H1 (cell line): ENCODE measurements around the gene FMNL2. TPM values are rescaled to one million over a fixed set of nuclear protein-coding genes. Genes with fewer than 3 reads are reported as not detected.

Experiments used
- CTCF ChIA-PET: fragments of 300-600 bp; sonication (Branson Sonifier 250); formaldehyde crosslinking; loops from one replicate; lab custom pipeline; 2021; ENCODE audit not compliant: partially characterized antibody; lab: Charles Lee
- POLR2A ChIA-PET: fragments of 300-600 bp; sonication (Branson Sonifier 250); formaldehyde crosslinking; loops from one replicate; lab custom pipeline; 2021; ENCODE audit warnings: inconsistent platforms; ENCODE audit not compliant: partially characterized antibody; lab: Charles Lee
- DNase-seq, 2 experiments: peaks; one replicate each; pipeline versions ENCODE4 v3.0.0 to v3.0.0-alpha.2; 2010 to 2022; ENCODE audit warnings: low spot score in 2 of 2, low read depth in 1 of 2, mixed read lengths in 1 of 2
- FAIRE-seq: peaks from 2 replicates; lab custom pipeline; 2011; peaks lifted over from hg19 to GRCh38; lab: Jason Lieb, UNC
- H2AFZ ChIP-seq: 2 replicates; pipeline ENCODE4 v1.8.1; 2012; ENCODE audit warnings: low read length, inconsistent platforms
- H2AK5ac ChIP-seq: 2 replicates; pipeline ENCODE4 v1.6.1; 2013; ENCODE audit warnings: low read depth, low read length
- H2BK120ac ChIP-seq: replicated peaks from 2 replicates; pipeline ENCODE3; 2013; ENCODE audit warnings: low read depth, low read length, inconsistent platforms
- H2BK12ac ChIP-seq: 2 replicates; pipeline ENCODE4 v1.6.1; 2013; ENCODE audit warnings: low read depth, low read length
- H2BK15ac ChIP-seq: 2 replicates; pipeline ENCODE4 v1.6.1; 2013; ENCODE audit warnings: low read length
- H2BK20ac ChIP-seq: 2 replicates; pipeline ENCODE4 v1.6.1; 2013; ENCODE audit warnings: low read length
- H2BK5ac ChIP-seq: 2 replicates; pipeline ENCODE4 v1.6.1; 2013; ENCODE audit warnings: low read depth, low read length
- H3K14ac ChIP-seq: 2 replicates; pipeline ENCODE4 v1.6.1; 2013; ENCODE audit warnings: inconsistent platforms; ENCODE audit not compliant: insufficient read length
- H3K18ac ChIP-seq: 2 replicates; pipeline ENCODE4 v1.6.1; 2013; ENCODE audit warnings: low read length; ENCODE audit errors: extremely low read depth
- H3K23ac ChIP-seq: 2 replicates; pipeline ENCODE4 v1.6.1; 2013; ENCODE audit warnings: inconsistent platforms; ENCODE audit not compliant: insufficient read length
- H3K23me2 ChIP-seq: 2 replicates; pipeline ENCODE4 v1.6.1; 2013; ENCODE audit warnings: low read depth, low read length
- H3K27ac ChIP-seq: 2 replicates; pipeline ENCODE4 v1.6.1; 2011; ENCODE audit warnings: low read depth, low read length, inconsistent platforms
- H3K27me3 ChIP-seq, 4 experiments: replicated peaks in 1 of 4; 1 replicate in 1 of 4; 2 replicates in 3 of 4; pipeline versions ENCODE4 v1.6.1 to v1.8.1; 2011 to 2013; ENCODE audit warnings: low read length in 3 of 4, mild to moderate bottlenecking in 3 of 4, inconsistent platforms in 2 of 4, mixed read lengths in 2 of 4, moderate library complexity in 1 of 4; ENCODE audit not compliant: control insufficient read depth in 3 of 4, insufficient read depth in 3 of 4; ENCODE audit errors: extremely low read depth in 1 of 4
- H3K36me3 ChIP-seq, 4 experiments: 2 replicates each; pipeline versions ENCODE4 v1.6.1 to v1.8.1; 2011 to 2013; ENCODE audit warnings: mild to moderate bottlenecking in 4 of 4, low read length in 3 of 4, moderate library complexity in 2 of 4, control low read depth in 1 of 4, inconsistent platforms in 1 of 4; ENCODE audit not compliant: insufficient read depth in 4 of 4, control insufficient read depth in 2 of 4
- H3K4ac ChIP-seq: replicated peaks from 2 replicates; pipeline ENCODE3; 2013; ENCODE audit warnings: low read length, low read depth, mixed read lengths, inconsistent platforms; ENCODE audit not compliant: insufficient read length
- H3K4me1 ChIP-seq, 4 experiments: replicated peaks in 1 of 4; 1 replicate in 1 of 4; 2 replicates in 3 of 4; pipeline versions ENCODE4 v1.6.1 to v1.8.1; 2011 to 2013; ENCODE audit warnings: low read length in 3 of 4, inconsistent platforms in 2 of 4, mixed read lengths in 1 of 4; ENCODE audit not compliant: insufficient read depth in 4 of 4, control insufficient read depth in 3 of 4
- H3K4me2 ChIP-seq, 2 experiments: 2 replicates each; pipeline versions ENCODE4 v1.6.1 to v1.8.1; 2011 to 2013; ENCODE audit warnings: low read depth in 2 of 2, low read length in 2 of 2, control low read depth in 1 of 2, inconsistent platforms in 1 of 2, mild to moderate bottlenecking in 1 of 2; ENCODE audit not compliant: insufficient read depth in 1 of 2
- H3K4me3 ChIP-seq, 4 experiments: fragments of 200-600, 300-600 bp in 1 of 4; sonication (generic), shearing (Covaris generic), sonication (Bioruptor Twin) in 1 of 4; 2 replicates each; pipeline versions ENCODE4 v1.5.1 to v1.8.1; 2011 to 2016; ENCODE audit warnings: low read length in 4 of 4, low read depth in 3 of 4, control low read depth in 2 of 4, inconsistent platforms in 2 of 4, mild to moderate bottlenecking in 2 of 4, mixed read lengths in 1 of 4, moderate library complexity in 1 of 4; ENCODE audit not compliant: insufficient read depth in 2 of 4; ENCODE audit errors: extremely low read depth in 1 of 4
- H3K56ac ChIP-seq: replicated peaks from 2 replicates; pipeline ENCODE3; 2013; ENCODE audit warnings: low read depth, mild to moderate bottlenecking, mixed read lengths, low read length, inconsistent platforms; ENCODE audit not compliant: insufficient read length
- H3K79me1 ChIP-seq: 2 replicates; pipeline ENCODE4 v1.6.1; 2013; ENCODE audit warnings: low read depth, low read length, control low read depth
- H3K79me2 ChIP-seq, 2 experiments: 2 replicates each; pipeline versions ENCODE4 v1.6.1 to v1.8.1; 2012 to 2013; ENCODE audit warnings: low read length in 2 of 2, mild to moderate bottlenecking in 2 of 2, inconsistent platforms in 1 of 2; ENCODE audit not compliant: insufficient read depth in 2 of 2, control insufficient read depth in 1 of 2
- H3K9ac ChIP-seq, 4 experiments: replicated peaks in 1 of 4; 1 replicate in 1 of 4; 2 replicates in 3 of 4; pipeline versions ENCODE4 v1.6.1 to v1.8.1; 2011 to 2013; ENCODE audit warnings: low read depth in 3 of 4, low read length in 3 of 4, control low read depth in 2 of 4, mild to moderate bottlenecking in 2 of 4, moderate library complexity in 2 of 4, inconsistent platforms in 1 of 4; ENCODE audit errors: extremely low read depth in 1 of 4
- H3K9me3 ChIP-seq, 2 experiments: 2 replicates each; pipeline versions ENCODE4 v1.6.1 to v1.8.1; 2012 to 2013; ENCODE audit warnings: mild to moderate bottlenecking in 2 of 2, moderate library complexity in 2 of 2, control low read depth in 1 of 2, inconsistent platforms in 1 of 2, low read depth in 1 of 2, low read length in 1 of 2, mixed read lengths in 1 of 2; ENCODE audit not compliant: insufficient read depth in 2 of 2
- H4K20me1 ChIP-seq, 2 experiments: replicated peaks in 1 of 2; 2 replicates each; pipeline versions ENCODE3 to v1.8.1; 2011 to 2013; ENCODE audit warnings: inconsistent platforms in 2 of 2, low read length in 2 of 2, mild to moderate bottlenecking in 1 of 2; ENCODE audit not compliant: insufficient read depth in 2 of 2, control insufficient read depth in 1 of 2
- H4K5ac ChIP-seq: 2 replicates; pipeline ENCODE4 v1.6.1; 2013; ENCODE audit warnings: low read length, low read depth, mixed read lengths, inconsistent platforms; ENCODE audit not compliant: insufficient read length
- H4K8ac ChIP-seq: 2 replicates; pipeline ENCODE4 v1.8.0; 2013; ENCODE audit warnings: mild to moderate bottlenecking, moderate library complexity, low read length, inconsistent platforms; ENCODE audit not compliant: insufficient read depth; ENCODE audit errors: extremely low read depth
- H4K91ac ChIP-seq: replicated peaks from 2 replicates; pipeline ENCODE3; 2013; ENCODE audit warnings: low read length, mixed read lengths, inconsistent platforms; ENCODE audit not compliant: insufficient read length
- ASH2L ChIP-seq: fragments of 200-600, 300-600 bp; sonication (generic); IDR thresholded peaks from one replicate; pipeline ENCODE4 v1.7.1; 2017; ENCODE audit warnings: low read length
- BACH1 ChIP-seq: IDR thresholded peaks from 2 replicates; pipeline ENCODE4 v1.6.1; 2012; ENCODE audit warnings: low read length, improper control_type of control experiment
- BRCA1 ChIP-seq: IDR thresholded peaks from 2 replicates; pipeline ENCODE4 v1.6.1; 2012; ENCODE audit warnings: low read depth, low read length, improper control_type of control experiment
- CBX5 ChIP-seq: fragments of 300-800, 300-1000 bp; sonication (generic); IDR thresholded peaks from 2 replicates; pipeline ENCODE4 v1.7.1; 2016; ENCODE audit warnings: antibody characterized with exemption, low read length, low read depth
- E2F6 ChIP-seq: IDR thresholded peaks from 2 replicates; pipeline ENCODE4 v1.6.1; 2012; ENCODE audit warnings: inconsistent platforms
- GABPA ChIP-seq: IDR thresholded peaks from 2 replicates; pipeline ENCODE4 v1.6.1; 2011; ENCODE audit warnings: mild to moderate bottlenecking, low read length, moderate library complexity, borderline replicate concordance; ENCODE audit not compliant: insufficient read depth
- MAX ChIP-seq: IDR thresholded peaks from 2 replicates; pipeline ENCODE4 v1.6.1; 2012; ENCODE audit warnings: inconsistent platforms
- SAP30 ChIP-seq: fragments of 300-600 bp; sonication (generic); IDR thresholded peaks from 2 replicates; pipeline ENCODE4 v1.7.1; 2012; ENCODE audit warnings: low read length, moderate library complexity, mild to moderate bottlenecking, inconsistent platforms; ENCODE audit not compliant: insufficient read depth, insufficient replicate concordance
- SIN3A ChIP-seq, 2 experiments: IDR thresholded peaks in 1 of 2; conservative IDR thresholded peaks in 1 of 2; 2 replicates each; pipeline ENCODE4 v1.6.1; 2011 to 2012; ENCODE audit warnings: low read length in 2 of 2, improper control_type of control experiment in 1 of 2, low read depth in 1 of 2, mild to moderate bottlenecking in 1 of 2
- SIX5 ChIP-seq: IDR thresholded peaks from 2 replicates; pipeline ENCODE4 v1.6.1; 2011; ENCODE audit warnings: mild to moderate bottlenecking, low read depth, low read length
- SP2 ChIP-seq: IDR thresholded peaks from 2 replicates; pipeline ENCODE4 v1.6.1; 2012; ENCODE audit warnings: mild to moderate bottlenecking, low read length, inconsistent platforms
- SP4 ChIP-seq: IDR thresholded peaks from 2 replicates; pipeline ENCODE4 v1.6.1; 2012; ENCODE audit warnings: low read length, inconsistent platforms
- TAF7 ChIP-seq: optimal IDR thresholded peaks from 2 replicates; pipeline ENCODE3; 2011; ENCODE audit warnings: low read depth, mild to moderate bottlenecking, inconsistent platforms, low read length, moderate library complexity, borderline replicate concordance
- TEAD4 ChIP-seq: IDR thresholded peaks from 2 replicates; pipeline ENCODE4 v1.6.1; 2012; ENCODE audit warnings: low read depth, low read length, inconsistent platforms, mixed read lengths
- WGBS, 2 experiments: shearing (Covaris generic) in 1 of 2; methylation state at CpG; one replicate each; pipeline versions ENCODE4 v1.1.6 to v1.1.7; 2013 to 2015; ENCODE audit warnings: low lambda C conversion rate in 2 of 2, mixed read lengths in 2 of 2, inconsistent platforms in 1 of 2, low coverage in 1 of 2, missing lambda C conversion rate in 1 of 2; ENCODE audit not compliant: insufficient replicate concordance in 2 of 2, insufficient coverage in 1 of 2, insufficient read length in 1 of 2; ENCODE audit errors: extremely low coverage in 1 of 2, missing lambda C conversion rate in 1 of 2; 5-methylcytosine and 5-hydroxymethylcytosine counted together
- polyA plus RNA-seq, 7 experiments: library from polyadenylated mRNA; depleted of rRNA in 3 of 7; stranded (reverse) in 5 of 7; unstranded in 2 of 7; fragments of >200 nt in 5 of 7; fragments of 200-250 nt in 2 of 7; gene quantifications; 1 replicate in 5 of 7; 2 replicates in 1 of 7; 4 replicates in 1 of 7; pipeline versions ENCODE4 v1.2.1 to v1.2.3, GENCODE V29; 2011 to 2013; ENCODE audit warnings: missing spikeins in 2 of 7, mixed read lengths in 2 of 7
- total RNA-seq: library from RNA; stranded (reverse); fragmentation: NEBNext Ultra II Directional; extraction: Animal tissue kit (Norgen Biotek cat#: 25700); gene quantifications from 2 replicates; pipeline ENCODE4 v1.2.1, GENCODE V29; 2021

The FMNL2 gene
- total and polyA plus RNA-seq, 2 of the 8 experiments (the other 6 are each of a cell fraction or from before 2014, with no cell fraction given), result 15.5 to 45.1 TPM

- Histone ChIP-seq H3K56ac (no peak overlapping the region), H4K20me1 (no peaks in the 10 kb centered on the region), H3K18ac (no peak overlapping the region), H2AK5ac (no peak overlapping the region), H4K8ac (no peak overlapping the region), H3K79me1 (no peaks in the 10 kb centered on the region; the same call in 1 of the 2 replicates), H3K4me1 (peaks cover 0 to 8% (median 5%) of the 10 kb centered on the region in 4 experiments; a peak in 4 of 7 replicates), H2BK5ac (no peak overlapping the region), H3K4me3 (no peak overlapping the region), H2AFZ (no peak overlapping the region), H3K9ac (no peak overlapping the region), H3K27me3 (no peaks in the 10 kb centered on the region), H3K23me2 (no peaks in the 10 kb centered on the region), H3K79me2 (no peaks in the 10 kb centered on the region; a peak in 2 of 4 replicates), H3K14ac (no peak overlapping the region), H2BK12ac (no peak overlapping the region), H3K4ac (no peak overlapping the region), H4K5ac (no peak overlapping the region), H2BK120ac (no peak overlapping the region), H2BK20ac (no peak overlapping the region), H3K9me3 (no peaks in the 10 kb centered on the region), H3K36me3 (peaks cover 0 to 2% (median 0%) of the 10 kb centered on the region in 4 experiments; a peak in 2 of 8 replicates), H3K4me2 (no peak overlapping the region), H3K23ac (no peak overlapping the region), H2BK15ac (no peak overlapping the region), H3K27ac (no peak overlapping the region), H4K91ac (no peak overlapping the region)
- POLR2A ChIA-PET, result no interaction called here
- WGBS, 2 experiments, result 100% methylated on average over 2 of the region's 2 CpGs; no CpG with 5 or more reads in 1 of the 2 experiments
- TF ChIP-seq GABPA (no peak), SIX5 (no peak), CBX5 (no peak), BACH1 (no peak), SP4 (no peak), E2F6 (no peak), MAX (no peak), SIN3A (conservative IDR thresholded peaks at IDR 0.05 in 1 of 2, IDR thresholded peaks at IDR 0.05 in 1 of 2; ENCODE audit: low read depth in 1 of 2, low read length in 2 of 2) (no peak), TEAD4 (no peak), TAF7 (no peak), BRCA1 (no peak), ASH2L (no peak), SAP30 (no peak), SP2 (no peak)
- DNase-seq, result no peak
- CTCF ChIA-PET, result interaction anchor here (0.8 kb wide), 1 partner anchor 32 kb away, joined by 3 read pairs; no protein-coding TSS in a partner anchor
- FAIRE-seq, result no peak
These were observed 209.7 kb downstream of the FMNL2 start for GRCh38 chr2:152544638-152545037.
